Activated CD4-positive, alpha-beta memory T cell treated with anti-CD3 and anti-CD28 coated beads, Interleukin-2, amount 10 ng/mL, durations not matched to agents 7 days and 5 days (primary cell): Measurements from ENCODE around the gene PUS3. TPM values are rescaled to one million over a fixed set of nuclear protein-coding genes. Genes with fewer than 3 reads are reported as not detected.

Source experiments
- CTCF ChIA-PET: fragments of 350-600 bp; sonication (Branson Sonifier 250); formaldehyde crosslinking; loops from one replicate; lab custom pipeline; 2021; ENCODE audit warnings: antibody characterized with exemption, inconsistent platforms; lab: Charles Lee
- POLR2A ChIA-PET: fragments of 350-600 bp; sonication (Branson Sonifier 250); formaldehyde crosslinking; loops from one replicate; lab custom pipeline; 2021; ENCODE audit warnings: antibody characterized with exemption; lab: Charles Lee
- DNase-seq: peaks from one replicate; pipeline ENCODE4 v3.0.0-alpha.2; 2020
- H3K27ac Mint-ChIP-seq: one replicate; pipeline ENCODE4 v1.8.0; 2021; ENCODE audit warnings: mild to moderate bottlenecking, mixed read lengths
- H3K27me3 Mint-ChIP-seq: one replicate; pipeline ENCODE4 v1.8.0; 2021; ENCODE audit warnings: mixed read lengths
- H3K36me3 Mint-ChIP-seq: one replicate; pipeline ENCODE4 v1.8.0; 2021; ENCODE audit warnings: low read depth, mixed read lengths
- H3K4me1 Mint-ChIP-seq: one replicate; pipeline ENCODE4 v1.8.0; 2021; ENCODE audit warnings: mixed read lengths
- H3K4me3 Mint-ChIP-seq: one replicate; pipeline ENCODE4 v1.8.0; 2021; ENCODE audit warnings: mild to moderate bottlenecking, mixed read lengths
- H3K9me3 Mint-ChIP-seq: one replicate; pipeline ENCODE4 v1.8.0; 2021; ENCODE audit warnings: mixed read lengths
- total RNA-seq, 2 experiments: library from RNA; stranded (reverse); gene quantifications; one replicate each; pipeline ENCODE4 v1.2.3, GENCODE V29; 2021

PUS3 gene
- total RNA-seq, 2 experiments from 2014 or later, result 7.8 to 11.5 TPM

DNA sequence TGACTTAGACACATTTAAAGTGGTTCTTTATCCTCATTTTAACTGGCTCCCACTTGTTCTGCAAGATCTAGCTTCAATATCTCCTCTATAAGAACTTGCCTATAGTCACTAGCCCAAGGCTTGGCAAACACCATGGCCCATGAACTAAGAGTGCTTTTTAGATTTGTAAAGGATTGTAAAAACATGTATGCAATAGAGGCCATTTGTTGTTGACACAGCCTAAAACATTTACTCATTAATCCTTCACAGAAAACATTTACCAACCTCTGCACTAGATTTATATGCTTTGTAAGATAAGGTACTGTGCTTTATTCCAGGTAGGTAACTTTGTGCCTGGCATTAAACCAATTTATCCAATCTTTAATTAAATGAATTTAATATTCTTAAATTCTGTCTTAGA lies 10.0 kb downstream of the PUS3 start:
- no peak overlapping the region for H3K27ac Mint-ChIP-seq
- peaks cover 48% of the 10 kb centered on the region for H3K4me1 Mint-ChIP-seq
- peaks cover 61% of the 10 kb centered on the region for H3K36me3 Mint-ChIP-seq
- no peaks in the 10 kb centered on the region for H3K9me3 Mint-ChIP-seq
- H3K27me3 Mint-ChIP-seq, result no peaks in the 10 kb centered on the region
- H3K4me3 Mint-ChIP-seq, result no peak overlapping the region
- DNase-seq, result no peak
- CTCF ChIA-PET, result interaction anchor here (0.5 kb wide), 1 partner anchor 412 kb away, joined by 4 read pairs; no protein-coding TSS in a partner anchor
- POLR2A ChIA-PET, result interaction anchor here (1.4 kb wide), 1 partner anchor 10 kb away, joined by 6 read pairs; the partner anchor contains the start of gene PUS3

DNA sequence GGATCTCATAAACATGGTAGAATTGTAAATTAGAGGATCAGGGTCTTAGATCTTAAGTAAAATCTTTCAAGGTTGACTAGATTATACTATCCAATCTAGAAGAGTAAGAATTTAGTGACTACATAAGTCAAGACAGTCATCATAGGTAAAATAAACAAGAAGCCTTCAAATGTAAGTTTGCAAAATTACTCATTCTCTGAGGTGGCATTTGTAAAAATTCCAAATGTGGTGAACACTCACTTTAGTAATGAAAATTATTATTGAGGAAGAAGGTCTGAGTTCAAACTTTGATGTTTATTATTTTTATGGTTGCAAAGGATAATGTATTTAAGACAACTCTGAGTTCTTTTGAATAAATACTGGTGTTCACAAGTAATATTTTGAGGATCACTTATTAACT lies 10.9 kb downstream of the PUS3 start:
- ChIA-PET POLR2A (interaction anchor here (1.4 kb wide), 1 partner anchor 11 kb away, joined by 6 read pairs; the partner anchor contains the start of gene PUS3), CTCF (no interaction called here)
- H3K27ac Mint-ChIP-seq, result no peak overlapping the region
- no peaks in the 10 kb centered on the region for H3K9me3 Mint-ChIP-seq
- no peaks in the 10 kb centered on the region for H3K27me3 Mint-ChIP-seq
- H3K4me3 Mint-ChIP-seq, result no peak overlapping the region
- no peak for DNase-seq
- peaks cover 44% of the 10 kb centered on the region for H3K4me1 Mint-ChIP-seq
- peaks cover 59% of the 10 kb centered on the region for H3K36me3 Mint-ChIP-seq

DNA sequence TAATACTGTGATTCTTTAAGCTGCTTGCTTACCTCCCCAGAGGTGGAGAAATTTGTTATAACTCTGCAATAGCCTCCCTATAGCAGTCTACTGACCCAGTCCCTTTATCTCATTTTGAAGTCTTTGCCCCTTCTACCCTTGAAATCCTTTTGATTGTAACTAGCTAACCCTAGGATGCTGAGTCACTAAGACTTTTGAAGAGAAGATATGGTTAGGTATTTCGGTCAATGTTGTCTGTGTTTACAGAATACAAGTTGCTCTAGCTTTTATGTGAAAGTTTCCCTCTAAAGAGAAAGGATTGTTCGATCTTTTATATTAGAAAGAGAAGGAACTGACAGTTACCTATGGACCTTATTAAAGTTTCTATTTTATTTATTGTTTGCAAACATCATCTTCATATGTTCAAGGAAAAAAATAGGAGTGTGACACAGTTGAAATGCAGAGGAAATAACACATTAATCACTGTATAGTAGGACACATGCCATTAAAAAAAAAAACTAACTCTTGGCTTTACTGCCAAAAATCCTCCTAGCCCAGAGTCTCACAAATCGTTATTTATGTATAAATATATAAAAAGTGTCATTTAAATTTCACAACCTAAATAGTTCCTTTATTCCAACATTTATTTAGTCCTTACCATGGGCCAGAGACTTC lies 12.4 kb downstream of the PUS3 start:
- peak overlapping the region; percentile 12 for H3K4me3 Mint-ChIP-seq

DNA sequence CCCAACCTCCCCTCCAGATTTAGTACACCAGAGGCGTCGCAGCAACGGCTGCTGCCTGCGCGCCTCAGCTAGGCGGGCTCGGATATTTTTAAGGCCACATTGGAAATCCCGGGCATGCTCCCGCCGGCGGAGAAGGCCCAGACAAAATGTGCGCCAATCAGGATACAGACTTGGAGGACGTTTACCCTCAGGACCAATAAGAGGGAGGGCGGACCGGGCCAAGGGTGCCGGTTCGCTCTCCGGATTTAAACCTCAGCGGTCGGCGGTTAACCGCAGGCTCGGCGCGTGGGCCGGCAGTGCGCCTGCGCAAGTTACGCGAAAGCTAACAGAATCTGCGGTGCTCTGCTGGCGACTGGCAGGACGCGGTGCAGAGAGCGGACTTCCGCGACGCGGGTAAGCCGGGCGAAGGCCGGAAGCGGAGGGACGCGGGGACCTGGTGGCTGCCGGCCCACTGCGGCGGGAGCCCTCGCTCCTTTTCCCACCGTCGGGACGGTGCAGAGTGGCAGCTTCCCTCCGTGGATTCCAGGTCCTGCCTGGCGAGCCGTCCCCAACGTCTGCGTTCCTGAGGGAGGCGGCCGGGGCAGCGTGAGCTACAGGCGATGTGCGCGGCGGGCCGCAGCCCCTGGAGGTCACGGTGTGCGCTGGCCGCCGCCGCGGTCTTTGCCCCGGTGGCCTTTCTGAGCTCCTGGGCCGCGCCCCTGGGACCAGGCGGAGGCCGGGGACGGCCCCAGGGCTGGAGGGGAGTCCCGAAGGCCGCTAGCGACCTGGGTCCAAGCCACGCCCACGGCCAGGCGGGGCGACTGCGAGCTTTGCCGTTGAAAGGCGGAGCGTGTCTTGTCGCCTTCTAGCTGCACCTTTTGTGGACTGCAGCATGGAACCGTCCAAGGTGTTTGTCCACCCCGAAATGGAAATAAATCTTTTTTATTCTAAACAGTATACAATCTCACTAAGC lies 15.4 kb downstream of the PUS3 start, which contains the start of gene HYLS1:
Gene HYLS1 (plus strand): TSS at position 296 of the 952 bp plus-strand sequence. CDS start 11,701 bp downstream, outside the sequence.
- ChIA-PET CTCF (interaction anchor here (0.6 to 2.2 kb wide), 19 partner anchors 9 to 593 kb away, joined by 3 to 26 read pairs (median 4); partner anchors contain the start of genes CHEK1, DDX25, EI24 and PUS3), POLR2A (interaction anchor here (0.6 to 3.0 kb wide), 33 partner anchors 9 to 937 kb away, joined by 3 to 68 read pairs (median 4); partner anchors contain the start of genes CCDC15, CDON, CHEK1 and DCPS)
- peaks cover 22% of the 10 kb centered on the region for H3K36me3 Mint-ChIP-seq
- H3K4me1 Mint-ChIP-seq, result peaks cover 42% of the 10 kb centered on the region
- H3K27ac Mint-ChIP-seq, result peak within 1 kb of the TSS; percentile 96
- H3K4me3 Mint-ChIP-seq, result peak within 1 kb of the TSS; percentile 82
- no peaks in the 10 kb centered on the region for H3K9me3 Mint-ChIP-seq
- DNase-seq, result peak; percentile 99
- H3K27me3 Mint-ChIP-seq, result no peaks in the 10 kb centered on the region

More for the DNA sequence above, 12.4 kb downstream of the PUS3 start:
- Mint-ChIP-seq H3K9me3 (no peaks in the 10 kb centered on the region), H3K27ac (no peak overlapping the region), H3K4me1 (peaks cover 39% of the 10 kb centered on the region), H3K27me3 (no peaks in the 10 kb centered on the region), H3K36me3 (peaks cover 49% of the 10 kb centered on the region)
- DNase-seq, result no peak
- ChIA-PET CTCF (no interaction called here), POLR2A (interaction anchor here (1.2 kb wide), 1 partner anchor 12 kb away, joined by 3 read pairs; the partner anchor contains the start of gene PUS3)

DNA sequence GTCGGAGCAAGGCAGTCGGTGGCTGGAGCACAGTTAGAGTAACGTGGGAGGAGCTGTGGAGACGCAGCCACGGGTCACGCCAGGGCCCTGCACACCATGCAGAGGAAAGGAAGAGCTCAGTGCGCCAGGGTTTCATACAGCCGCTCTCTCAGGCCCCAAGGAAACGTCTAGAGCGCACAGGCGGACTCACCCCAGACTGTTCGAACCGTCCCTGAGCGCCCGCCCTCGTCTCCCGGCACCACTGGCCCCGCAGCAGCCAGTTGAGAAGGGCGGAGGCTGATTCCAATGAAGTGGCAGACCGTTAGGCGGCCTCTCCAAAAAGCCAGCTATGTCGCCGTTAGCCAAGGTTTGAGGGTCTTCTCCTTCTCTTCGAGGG lies 16.0 kb downstream of the PUS3 start:
- ChIA-PET POLR2A (interaction anchor here (0.6 to 3.0 kb wide), 25 partner anchors 8 to 936 kb away, joined by 3 to 68 read pairs (median 5); partner anchors contain the start of genes CDON, CHEK1, DCPS and DDX25), CTCF (interaction anchor here (0.6 to 2.2 kb wide), 15 partner anchors 8 to 594 kb away, joined by 3 to 26 read pairs (median 4); partner anchors contain the start of genes CHEK1, DDX25, EI24 and PUS3)
- DNase-seq, result peak; percentile 66
- Mint-ChIP-seq H3K36me3 (peaks cover 18% of the 10 kb centered on the region), H3K27ac (peak overlapping the region; percentile 96), H3K4me3 (peak overlapping the region; percentile 82), H3K9me3 (no peaks in the 10 kb centered on the region), H3K4me1 (peaks cover 39% of the 10 kb centered on the region), H3K27me3 (no peaks in the 10 kb centered on the region)

DNA sequence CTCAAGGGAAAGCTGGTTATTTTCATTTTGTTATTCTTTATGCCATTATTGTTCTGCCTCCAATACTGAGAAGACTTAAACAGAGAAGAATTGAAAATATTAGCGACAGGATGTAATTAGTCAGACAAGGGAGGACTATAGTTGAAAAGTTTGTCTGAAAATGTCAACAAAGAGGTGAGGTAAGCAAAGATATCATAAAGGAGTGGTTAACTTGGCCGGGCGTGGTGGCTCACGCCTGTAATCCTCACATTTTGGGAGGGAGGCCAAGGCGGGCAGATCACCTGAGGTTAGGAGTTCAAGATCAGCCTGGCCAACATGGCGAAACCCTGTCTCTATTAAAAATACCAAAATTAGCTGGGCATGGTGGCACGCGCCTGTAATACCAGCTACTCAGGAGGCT lies 19.6 kb downstream of the PUS3 start:
- no peak overlapping the region for H3K4me3 Mint-ChIP-seq
- CTCF ChIA-PET, result no interaction called here
- POLR2A ChIA-PET, result no interaction called here

DNA sequence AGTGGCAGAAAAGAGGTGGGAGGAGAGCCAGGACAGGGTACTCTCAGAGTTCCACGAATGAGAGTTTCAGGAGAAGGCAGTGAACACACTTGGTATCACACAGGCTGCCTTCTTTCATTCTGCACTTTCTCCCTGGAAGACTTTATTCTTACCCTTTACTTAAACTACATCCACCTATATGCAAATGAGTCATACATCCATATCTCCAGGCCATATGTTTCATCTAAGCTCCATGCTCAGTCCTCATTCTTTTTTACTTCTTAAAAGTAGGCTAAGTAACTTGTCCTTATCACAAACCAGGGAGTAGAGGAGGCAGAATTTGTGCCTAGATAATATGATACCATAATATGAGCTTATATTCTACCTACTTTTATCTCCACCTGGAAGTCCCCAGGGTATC lies 21.7 kb downstream of the PUS3 start:
- no peak for DNase-seq
- ChIA-PET CTCF (interaction anchor here (0.5 to 0.7 kb wide), 3 partner anchors 252 to 1115 kb away, joined by 3 to 4 read pairs (median 3); no protein-coding TSS in a partner anchor), POLR2A (no interaction called here)
- Mint-ChIP-seq H3K27me3 (peaks cover 10% of the 10 kb centered on the region), H3K4me1 (peaks cover 12% of the 10 kb centered on the region), H3K9me3 (no peaks in the 10 kb centered on the region), H3K27ac (no peak overlapping the region), H3K36me3 (no peaks in the 10 kb centered on the region), H3K4me3 (no peak overlapping the region)

More for the DNA sequence above, 19.6 kb downstream of the PUS3 start:
- peaks cover 10% of the 10 kb centered on the region for H3K27me3 Mint-ChIP-seq
- H3K4me1 Mint-ChIP-seq, result peaks cover 21% of the 10 kb centered on the region
- H3K36me3 Mint-ChIP-seq, result peaks cover 7% of the 10 kb centered on the region
- no peaks in the 10 kb centered on the region for H3K9me3 Mint-ChIP-seq
- H3K27ac Mint-ChIP-seq, result no peak overlapping the region
- no peak for DNase-seq

DNA sequence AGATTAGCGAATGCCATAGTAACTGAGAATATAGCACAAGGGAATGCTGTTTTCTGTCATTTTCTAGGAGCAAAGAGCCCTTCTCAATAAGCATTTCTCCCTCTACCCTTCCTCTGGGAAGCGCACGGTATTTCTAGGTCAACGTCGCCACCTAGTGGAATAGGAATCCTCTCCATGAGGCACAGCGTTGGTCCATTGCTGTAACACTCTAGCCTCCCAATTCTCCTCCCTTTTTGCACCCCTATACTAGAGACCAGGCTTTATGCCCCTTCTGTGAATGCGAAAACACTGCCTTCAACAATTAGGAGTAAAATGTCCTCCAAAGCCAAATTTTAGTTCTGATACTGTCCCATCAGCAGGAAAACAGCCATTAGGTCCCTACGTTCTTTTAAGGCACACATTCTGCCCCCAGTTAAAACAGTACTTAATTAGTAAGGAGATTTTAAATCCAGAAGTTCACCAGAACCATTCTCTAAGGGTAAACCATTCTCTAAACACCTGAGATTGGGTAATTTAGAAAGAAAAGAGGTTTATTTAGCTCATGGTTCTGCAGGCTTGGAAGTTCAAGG lies 28.4 kb downstream of the PUS3 start:
- DNase-seq, result peak; percentile 52
- peaks cover 2% of the 10 kb centered on the region for H3K27me3 Mint-ChIP-seq
- no peak overlapping the region for H3K4me3 Mint-ChIP-seq
- H3K4me1 Mint-ChIP-seq, result no peaks in the 10 kb centered on the region
- POLR2A ChIA-PET, result interaction anchor here (1.5 kb wide), 1 partner anchor 12 kb away, joined by 5 read pairs; the partner anchor contains the start of gene HYLS1
- CTCF ChIA-PET, result interaction anchor here (1.6 kb wide), 1 partner anchor 14 kb away, joined by 4 read pairs; no protein-coding TSS in a partner anchor
- no peaks in the 10 kb centered on the region for H3K36me3 Mint-ChIP-seq
- H3K27ac Mint-ChIP-seq, result no peak overlapping the region
- H3K9me3 Mint-ChIP-seq, result no peaks in the 10 kb centered on the region

DNA sequence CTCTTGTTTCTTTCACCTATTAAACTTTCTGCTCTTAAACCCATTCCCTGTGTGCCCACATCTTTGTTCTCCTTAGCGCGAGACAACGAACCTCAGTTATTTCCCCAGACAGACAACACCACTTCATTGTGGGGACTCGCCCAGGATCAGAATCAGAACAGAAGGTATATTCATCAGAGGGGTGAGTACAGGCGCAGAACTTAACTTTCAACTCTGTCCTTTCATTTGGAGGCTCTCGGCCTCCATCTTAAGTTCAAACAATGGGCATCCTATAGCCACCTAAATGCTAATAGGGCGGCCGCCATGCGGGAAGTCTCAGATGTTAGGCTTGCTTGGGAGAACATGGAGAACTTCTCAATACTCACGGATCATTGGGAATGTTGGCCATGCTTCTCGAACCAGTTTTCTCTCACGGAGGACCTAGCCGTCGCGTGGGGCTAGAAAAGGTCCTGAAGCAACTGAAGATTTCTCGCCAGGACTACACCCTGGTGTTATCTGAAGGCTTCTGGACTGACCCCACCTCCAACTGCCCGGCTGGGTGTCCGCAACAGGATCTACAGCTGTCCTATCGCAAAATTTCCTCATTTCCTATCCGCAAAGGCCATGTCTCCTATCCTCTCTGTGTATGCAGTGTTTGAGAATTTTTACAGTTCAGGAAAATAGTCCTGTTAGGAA lies 29.0 kb downstream of the PUS3 start:
- no peaks in the 10 kb centered on the region for H3K36me3 Mint-ChIP-seq
- H3K9me3 Mint-ChIP-seq, result no peaks in the 10 kb centered on the region
- ChIA-PET CTCF (no interaction called here), POLR2A (no interaction called here)
- H3K27ac Mint-ChIP-seq, result no peak overlapping the region
- no peak for DNase-seq
- H3K4me3 Mint-ChIP-seq, result no peak overlapping the region
- no peaks in the 10 kb centered on the region for H3K4me1 Mint-ChIP-seq
- H3K27me3 Mint-ChIP-seq, result peaks cover 2% of the 10 kb centered on the region

DNA sequence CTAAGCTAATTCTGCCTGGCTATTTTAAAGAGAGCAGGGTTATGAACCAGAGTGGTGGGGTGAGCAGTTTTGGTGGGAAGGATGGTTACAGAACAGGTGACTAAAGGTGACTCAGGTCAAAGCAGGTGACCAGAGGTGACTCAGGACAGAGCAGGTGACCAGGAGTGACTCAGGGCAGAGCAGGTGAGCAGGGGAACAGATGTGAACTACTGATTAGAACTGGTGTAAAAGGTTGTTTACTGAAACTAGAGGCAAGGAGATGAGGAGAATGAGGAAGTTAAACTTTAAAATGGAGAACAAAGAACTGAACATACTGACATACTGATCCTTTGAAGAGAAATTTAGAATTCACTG lies 30.9 kb downstream of the PUS3 start:
- DNase-seq, result no peak
- POLR2A ChIA-PET, result no interaction called here
- no peaks in the 10 kb centered on the region for H3K4me1 Mint-ChIP-seq
- no peaks in the 10 kb centered on the region for H3K9me3 Mint-ChIP-seq
- no peak overlapping the region for H3K27ac Mint-ChIP-seq
- CTCF ChIA-PET, result no interaction called here
- H3K36me3 Mint-ChIP-seq, result no peaks in the 10 kb centered on the region
- H3K27me3 Mint-ChIP-seq, result no peaks in the 10 kb centered on the region
- no peak overlapping the region for H3K4me3 Mint-ChIP-seq

DNA sequence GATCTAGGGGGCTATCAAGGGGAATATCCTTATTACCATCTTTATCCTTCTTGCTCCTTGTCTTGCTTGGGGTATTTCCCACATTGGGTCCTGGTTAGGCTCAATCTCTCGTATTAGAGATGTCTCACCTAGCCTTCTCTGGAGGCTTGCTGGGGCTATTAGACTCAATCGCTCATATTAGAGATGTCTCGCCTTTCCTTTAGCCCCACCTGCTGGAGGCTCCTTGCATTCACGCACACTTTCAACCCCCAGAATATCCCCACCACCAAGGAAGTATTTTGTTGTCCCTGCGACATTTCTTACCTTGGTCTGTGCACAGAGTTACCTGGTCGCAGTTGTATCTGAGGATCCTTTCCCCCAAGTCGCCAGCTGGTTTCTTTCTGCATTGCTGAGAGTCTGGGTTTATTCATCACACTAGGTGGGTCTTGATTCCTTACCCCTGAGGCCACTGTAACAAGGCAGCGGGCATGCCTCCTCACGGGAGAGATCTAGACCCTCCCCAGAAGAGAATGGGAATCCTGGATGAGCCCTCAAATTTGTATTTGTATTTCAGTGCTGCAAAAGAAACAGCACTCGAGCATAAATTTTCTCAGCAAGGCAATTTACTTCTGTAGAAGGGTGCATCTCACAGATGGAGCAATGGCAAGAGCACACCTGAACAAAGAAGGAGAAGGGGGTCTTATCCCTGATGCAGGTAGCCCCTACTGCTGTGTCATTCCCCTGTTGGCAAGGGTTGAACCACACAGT lies 31.4 kb downstream of the PUS3 start:
- no peaks in the 10 kb centered on the region for H3K36me3 Mint-ChIP-seq
- CTCF ChIA-PET, result no interaction called here
- no peaks in the 10 kb centered on the region for H3K27me3 Mint-ChIP-seq
- H3K9me3 Mint-ChIP-seq, result no peaks in the 10 kb centered on the region
- no peak overlapping the region for H3K27ac Mint-ChIP-seq
- H3K4me1 Mint-ChIP-seq, result no peaks in the 10 kb centered on the region
- no peak overlapping the region for H3K4me3 Mint-ChIP-seq
- peak; percentile 42 for DNase-seq
- POLR2A ChIA-PET, result no interaction called here
